Brain microvascular endothelial cell (primary cell): ENCODE data around the gene SMOC2.

Source experiments
- DNase-seq: peaks from one replicate; pipeline ENCODE4 v3.0.0-alpha.2; 2020
- H3K27ac ChIP-seq: fragments of 250-450 bp; sonication (Bioruptor Pico); 2 replicates; pipeline ENCODE4 v1.5.1; 2020; ENCODE audit warnings: mild to moderate bottlenecking, moderate library complexity
- H3K27me3 ChIP-seq: fragments of 250-450 bp; sonication (Bioruptor Pico); replicated peaks from 2 replicates; pipeline ENCODE4 v1.5.1; 2020; ENCODE audit warnings: mild to moderate bottlenecking
- H3K36me3 ChIP-seq: fragments of 250-450 bp; sonication (Bioruptor Pico); replicated peaks from 2 replicates; pipeline ENCODE4 v1.5.1; 2020; ENCODE audit warnings: mild to moderate bottlenecking
- H3K4me3 ChIP-seq: 2 replicates; pipeline ENCODE4 v1.5.1; 2011; ENCODE audit warnings: low read depth, mild to moderate bottlenecking, control low read depth, low read length, moderate library complexity
- in situ Hi-C: cut with HindIII; loops from 2 replicates; pipeline ENCODE4 v1.10.0; 2017; ENCODE audit warnings: low sequenced_read_pairs, low pct_ligation_motif_present
- TF ChIP-seq, protein P1 (sequence below): IDR thresholded peaks from 2 replicates; pipeline ENCODE4 v1.5.1; 2011; ENCODE audit warnings: low read depth, mild to moderate bottlenecking, moderate library complexity, low read length, control low read depth, inconsistent platforms; ENCODE audit errors: missing control alignments

SMOC2 gene

DNA sequence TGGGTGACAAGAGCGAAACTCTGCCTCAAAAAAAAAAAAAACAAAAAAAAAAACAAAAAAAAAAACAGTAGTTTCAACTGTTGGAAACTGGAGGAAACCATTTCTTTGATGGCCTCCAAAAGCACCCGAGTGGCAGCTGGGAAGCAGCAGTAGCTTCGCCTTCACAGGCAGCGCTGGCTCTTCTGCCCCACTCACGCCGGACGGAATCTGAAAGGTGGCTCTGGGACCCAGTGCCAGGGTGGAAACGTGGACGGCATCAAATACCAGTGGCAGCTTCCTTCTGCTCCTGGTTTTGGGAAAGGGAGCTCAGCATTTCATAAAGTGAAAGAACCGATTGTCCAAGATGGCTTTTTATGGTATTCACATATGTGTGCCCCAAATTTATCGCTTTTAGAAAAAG is 159.4 kb downstream of the SMOC2 start:
- no peak for DNase-seq
- in situ Hi-C loops: no loop called here
- no peaks in the 10 kb centered on the region for H3K36me3 ChIP-seq
- TF ChIP-seq, protein P1, sequence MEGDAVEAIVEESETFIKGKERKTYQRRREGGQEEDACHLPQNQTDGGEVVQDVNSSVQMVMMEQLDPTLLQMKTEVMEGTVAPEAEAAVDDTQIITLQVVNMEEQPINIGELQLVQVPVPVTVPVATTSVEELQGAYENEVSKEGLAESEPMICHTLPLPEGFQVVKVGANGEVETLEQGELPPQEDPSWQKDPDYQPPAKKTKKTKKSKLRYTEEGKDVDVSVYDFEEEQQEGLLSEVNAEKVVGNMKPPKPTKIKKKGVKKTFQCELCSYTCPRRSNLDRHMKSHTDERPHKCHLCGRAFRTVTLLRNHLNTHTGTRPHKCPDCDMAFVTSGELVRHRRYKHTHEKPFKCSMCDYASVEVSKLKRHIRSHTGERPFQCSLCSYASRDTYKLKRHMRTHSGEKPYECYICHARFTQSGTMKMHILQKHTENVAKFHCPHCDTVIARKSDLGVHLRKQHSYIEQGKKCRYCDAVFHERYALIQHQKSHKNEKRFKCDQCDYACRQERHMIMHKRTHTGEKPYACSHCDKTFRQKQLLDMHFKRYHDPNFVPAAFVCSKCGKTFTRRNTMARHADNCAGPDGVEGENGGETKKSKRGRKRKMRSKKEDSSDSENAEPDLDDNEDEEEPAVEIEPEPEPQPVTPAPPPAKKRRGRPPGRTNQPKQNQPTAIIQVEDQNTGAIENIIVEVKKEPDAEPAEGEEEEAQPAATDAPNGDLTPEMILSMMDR: no peak
- H3K27ac ChIP-seq: no peak overlapping the region
- no peak overlapping the region for H3K4me3 ChIP-seq
- H3K27me3 ChIP-seq: no peaks in the 10 kb centered on the region

DNA sequence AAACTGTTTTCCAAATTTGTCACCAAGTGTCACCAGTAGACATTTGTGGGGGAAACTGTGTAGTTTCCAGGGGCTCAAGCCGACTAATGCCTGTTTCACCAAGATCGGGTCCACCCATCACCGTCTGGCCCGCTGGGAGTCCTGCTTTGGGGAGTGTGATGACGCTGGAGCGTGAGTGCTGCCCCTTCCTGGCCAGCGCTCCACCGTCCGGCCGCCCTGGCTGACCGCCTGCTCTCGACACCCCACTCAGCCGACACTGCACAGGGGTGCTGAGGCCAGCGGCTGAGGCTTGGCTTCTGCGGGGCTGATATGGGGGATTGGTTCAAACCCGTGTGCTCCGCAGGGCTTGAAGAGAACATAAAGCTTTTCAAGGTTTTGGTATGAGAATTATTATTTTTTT is 160.1 kb downstream of the SMOC2 start:
- Histone ChIP-seq H3K4me3 (no peak overlapping the region), H3K36me3 (no peaks in the 10 kb centered on the region), H3K27me3 (no peaks in the 10 kb centered on the region), H3K27ac (no peak overlapping the region)
- TF ChIP-seq, protein P1: no peak
- in situ Hi-C loops: no loop called here
- no peak for DNase-seq

DNA sequence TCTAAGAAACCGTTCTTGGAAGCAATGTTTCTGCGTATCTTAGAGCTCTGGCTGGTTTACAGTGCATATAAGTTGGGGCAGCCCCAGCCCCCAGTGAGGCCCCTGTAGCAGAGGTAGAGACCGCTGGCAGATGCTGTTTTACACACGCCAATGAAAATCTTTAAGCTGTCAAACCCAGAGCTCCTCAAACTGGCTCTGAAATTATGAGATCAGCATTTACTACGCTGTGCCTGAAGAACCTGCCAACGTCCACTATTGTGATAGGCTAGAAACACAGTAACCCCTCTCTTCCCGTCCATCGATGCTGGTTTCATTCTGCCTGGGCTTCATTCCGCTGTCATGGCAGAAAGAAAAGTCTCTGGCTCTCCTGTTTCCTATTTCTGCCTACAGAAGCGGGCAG is 160.6 kb downstream of the SMOC2 start:
- Histone ChIP-seq H3K27me3 (no peaks in the 10 kb centered on the region), H3K36me3 (no peaks in the 10 kb centered on the region), H3K4me3 (no peak overlapping the region), H3K27ac (no peak overlapping the region)
- TF ChIP-seq, protein P1: no peak
- in situ Hi-C loops: no loop called here
- no peak for DNase-seq

DNA sequence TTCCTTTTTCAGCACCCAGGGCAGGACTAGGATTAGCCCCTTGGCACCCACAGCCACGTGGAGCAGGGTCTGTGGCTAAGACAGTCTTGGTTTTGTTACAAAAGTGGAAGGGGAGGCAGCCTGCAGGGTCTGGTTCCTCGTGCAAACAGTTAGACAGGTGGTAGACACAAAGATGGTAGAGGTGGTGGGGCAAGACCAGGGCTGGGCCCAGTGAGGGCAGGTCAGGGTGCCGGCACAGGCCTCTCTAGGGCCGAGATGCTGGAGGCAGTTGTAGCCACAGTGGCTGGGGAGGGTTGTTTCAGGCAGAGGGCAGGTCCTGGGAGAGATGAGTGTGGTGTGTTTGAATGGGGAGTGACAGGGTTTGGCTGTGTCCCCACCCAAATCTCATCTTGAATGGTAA is 161.6 kb downstream of the SMOC2 start:
- in situ Hi-C loops: no loop called here
- DNase-seq: no peak

DNA sequence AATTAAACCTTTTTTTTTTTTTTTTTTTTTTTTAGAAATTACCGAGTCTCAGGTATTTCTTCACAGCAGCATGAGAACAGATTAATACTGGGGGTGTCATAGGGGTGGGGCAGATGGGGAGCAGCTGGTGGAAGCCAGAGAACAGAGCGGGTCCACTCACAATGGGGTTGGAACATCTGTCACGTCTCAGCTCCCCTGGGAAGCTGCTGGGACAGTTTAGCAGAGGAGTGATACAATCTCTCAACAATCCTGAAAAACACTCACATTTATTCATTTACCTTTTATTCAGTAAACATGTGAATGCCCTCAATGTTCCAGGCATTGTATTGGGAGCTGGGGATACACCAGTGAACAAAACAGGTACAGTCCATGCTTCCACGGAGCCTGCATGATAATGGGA is 162.2 kb downstream of the SMOC2 start:
- in situ Hi-C loops: no loop called here
- no peaks in the 10 kb centered on the region for H3K27me3 ChIP-seq
- no peak overlapping the region for H3K4me3 ChIP-seq
- no peaks in the 10 kb centered on the region for H3K36me3 ChIP-seq
- H3K27ac ChIP-seq: no peak overlapping the region
- TF ChIP-seq, protein P1: no peak
- DNase-seq: no peak

More for the DNA sequence above, 161.6 kb downstream of the SMOC2 start:
- Histone ChIP-seq H3K4me3 (no peak overlapping the region), H3K27me3 (no peaks in the 10 kb centered on the region), H3K27ac (no peak overlapping the region), H3K36me3 (no peaks in the 10 kb centered on the region)
- TF ChIP-seq, protein P1: no peak

DNA sequence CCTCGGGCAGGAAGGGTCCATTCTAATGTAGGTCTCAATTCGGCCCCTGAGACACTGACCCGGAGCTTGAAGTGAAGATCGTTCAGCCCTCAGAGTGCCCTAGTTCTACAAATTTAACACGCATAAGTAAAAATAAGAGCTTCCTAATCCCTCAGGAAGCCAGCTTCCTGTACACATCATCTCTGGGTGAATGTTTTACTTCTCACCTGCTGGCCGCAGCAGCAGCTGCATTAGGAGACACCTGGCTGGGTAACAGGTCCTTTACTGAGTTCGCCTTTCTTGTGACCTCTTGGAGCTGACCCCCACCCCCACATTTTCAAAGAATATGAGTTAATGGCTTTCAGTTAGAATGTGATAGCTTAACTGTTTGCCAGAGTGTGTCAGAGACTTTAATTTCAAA is 165.0 kb downstream of the SMOC2 start:
- DNase-seq: no peak
- no peak overlapping the region for H3K4me3 ChIP-seq
- TF ChIP-seq, protein P1: no peak
- H3K27me3 ChIP-seq: no peaks in the 10 kb centered on the region
- H3K27ac ChIP-seq: no peak overlapping the region
- H3K36me3 ChIP-seq: no peaks in the 10 kb centered on the region
- in situ Hi-C loops: no loop called here
